Loucy (cell line): Measurements from ENCODE around the gene EPHB1.

Source experiments
- EZH2phosphoT487 ChIP-seq: fragments of 200-600 bp; IDR thresholded peaks from 2 replicates; pipeline ENCODE4 v1.6.1; 2018; ENCODE audit warnings: antibody characterized with exemption, mild to moderate bottlenecking, moderate library complexity, borderline replicate concordance
- TF ChIP-seq, protein P1 (sequence below): fragments of 200-600 bp; sonication (generic); conservative IDR thresholded peaks from 2 replicates; pipeline ENCODE4 v1.5.1; 2014; ENCODE audit warnings: mild to moderate bottlenecking, antibody characterized with exemption, low read length

- TF ChIP-seq, protein P1, sequence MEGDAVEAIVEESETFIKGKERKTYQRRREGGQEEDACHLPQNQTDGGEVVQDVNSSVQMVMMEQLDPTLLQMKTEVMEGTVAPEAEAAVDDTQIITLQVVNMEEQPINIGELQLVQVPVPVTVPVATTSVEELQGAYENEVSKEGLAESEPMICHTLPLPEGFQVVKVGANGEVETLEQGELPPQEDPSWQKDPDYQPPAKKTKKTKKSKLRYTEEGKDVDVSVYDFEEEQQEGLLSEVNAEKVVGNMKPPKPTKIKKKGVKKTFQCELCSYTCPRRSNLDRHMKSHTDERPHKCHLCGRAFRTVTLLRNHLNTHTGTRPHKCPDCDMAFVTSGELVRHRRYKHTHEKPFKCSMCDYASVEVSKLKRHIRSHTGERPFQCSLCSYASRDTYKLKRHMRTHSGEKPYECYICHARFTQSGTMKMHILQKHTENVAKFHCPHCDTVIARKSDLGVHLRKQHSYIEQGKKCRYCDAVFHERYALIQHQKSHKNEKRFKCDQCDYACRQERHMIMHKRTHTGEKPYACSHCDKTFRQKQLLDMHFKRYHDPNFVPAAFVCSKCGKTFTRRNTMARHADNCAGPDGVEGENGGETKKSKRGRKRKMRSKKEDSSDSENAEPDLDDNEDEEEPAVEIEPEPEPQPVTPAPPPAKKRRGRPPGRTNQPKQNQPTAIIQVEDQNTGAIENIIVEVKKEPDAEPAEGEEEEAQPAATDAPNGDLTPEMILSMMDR: no peak
- no peak for TF ChIP-seq EZH2phosphoT487
These were observed 122.6 kb downstream of the EPHB1 start for GRCh38 chr3:134917631-134918030.
